Thoracic aorta (tissue), 2 donors: Measurements from ENCODE around the gene POLN. TPM values are rescaled to one million over a fixed set of nuclear protein-coding genes. Genes with fewer than 3 reads are reported as not detected.

Experiments used
- ATAC-seq: fragments of 150-250 bp; one replicate; pipeline ENCODE4 v1.8.0; 2017; ENCODE audit warnings: low read depth; ENCODE audit not compliant: insufficient number of reproducible peaks, low FRiP score
- DNase-seq: peaks from one replicate; pipeline ENCODE4 v3.0.0-alpha.2; 2020; ENCODE audit warnings: low spot score
- H3K27ac ChIP-seq, 2 donors: fragments of 200-600 bp; sonication (generic); 1 replicate in 1 of 2; 2 replicates in 1 of 2; pipeline ENCODE4 v1.5.1; 2016; ENCODE audit warnings: mild to moderate bottlenecking in 2 of 2, moderate library complexity in 2 of 2
- H3K27me3 ChIP-seq: fragments of 200-600 bp; sonication (generic); replicated peaks from 2 replicates; pipeline ENCODE4 v1.6.0; 2016; ENCODE audit warnings: mild to moderate bottlenecking; ENCODE audit not compliant: insufficient read depth
- H3K36me3 ChIP-seq: fragments of 200-600 bp; sonication (generic); one replicate; pipeline ENCODE4 v1.5.1; 2016
- H3K4me1 ChIP-seq, 2 donors: fragments of 200-600 bp; sonication (generic); 1 replicate in 1 of 2; 2 replicates in 1 of 2; pipeline versions ENCODE4 v1.5.1 to v1.6.0; 2016; ENCODE audit warnings: low read depth in 2 of 2, mild to moderate bottlenecking in 1 of 2; ENCODE audit not compliant: control insufficient read depth in 1 of 2
- H3K4me3 ChIP-seq: fragments of 200-600 bp; sonication (generic); 2 replicates; pipeline ENCODE4 v1.5.1; 2016; ENCODE audit warnings: mild to moderate bottlenecking
- H3K9me3 ChIP-seq: fragments of 200-600 bp; sonication (generic); 2 replicates; pipeline ENCODE4 v1.5.1; 2016
- total RNA-seq, 2 donors: library from RNA; depleted of rRNA; stranded (reverse); fragments of >200 nt; gene quantifications; one replicate each; pipeline versions ENCODE4 v1.1.0 to v1.2.3, GENCODE V29; 2016
- TF ChIP-seq, protein P1 (sequence below): fragments of 200-600 bp; sonication (generic); IDR thresholded peaks from one replicate; pipeline ENCODE4 v1.5.1; 2019; ENCODE audit warnings: antibody characterized with exemption

The POLN gene
- total RNA-seq, 2 donors from 2014 or later, result 3.2 to 3.5 TPM

GRCh38 chr4:2083826-2084160 is 158.1 kb downstream of the POLN start:
- ATAC-seq, result no peak
- TF ChIP-seq, protein P1, sequence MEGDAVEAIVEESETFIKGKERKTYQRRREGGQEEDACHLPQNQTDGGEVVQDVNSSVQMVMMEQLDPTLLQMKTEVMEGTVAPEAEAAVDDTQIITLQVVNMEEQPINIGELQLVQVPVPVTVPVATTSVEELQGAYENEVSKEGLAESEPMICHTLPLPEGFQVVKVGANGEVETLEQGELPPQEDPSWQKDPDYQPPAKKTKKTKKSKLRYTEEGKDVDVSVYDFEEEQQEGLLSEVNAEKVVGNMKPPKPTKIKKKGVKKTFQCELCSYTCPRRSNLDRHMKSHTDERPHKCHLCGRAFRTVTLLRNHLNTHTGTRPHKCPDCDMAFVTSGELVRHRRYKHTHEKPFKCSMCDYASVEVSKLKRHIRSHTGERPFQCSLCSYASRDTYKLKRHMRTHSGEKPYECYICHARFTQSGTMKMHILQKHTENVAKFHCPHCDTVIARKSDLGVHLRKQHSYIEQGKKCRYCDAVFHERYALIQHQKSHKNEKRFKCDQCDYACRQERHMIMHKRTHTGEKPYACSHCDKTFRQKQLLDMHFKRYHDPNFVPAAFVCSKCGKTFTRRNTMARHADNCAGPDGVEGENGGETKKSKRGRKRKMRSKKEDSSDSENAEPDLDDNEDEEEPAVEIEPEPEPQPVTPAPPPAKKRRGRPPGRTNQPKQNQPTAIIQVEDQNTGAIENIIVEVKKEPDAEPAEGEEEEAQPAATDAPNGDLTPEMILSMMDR, result no peak
- H3K36me3 ChIP-seq, result no peaks in the 10 kb centered on the region

DNA sequence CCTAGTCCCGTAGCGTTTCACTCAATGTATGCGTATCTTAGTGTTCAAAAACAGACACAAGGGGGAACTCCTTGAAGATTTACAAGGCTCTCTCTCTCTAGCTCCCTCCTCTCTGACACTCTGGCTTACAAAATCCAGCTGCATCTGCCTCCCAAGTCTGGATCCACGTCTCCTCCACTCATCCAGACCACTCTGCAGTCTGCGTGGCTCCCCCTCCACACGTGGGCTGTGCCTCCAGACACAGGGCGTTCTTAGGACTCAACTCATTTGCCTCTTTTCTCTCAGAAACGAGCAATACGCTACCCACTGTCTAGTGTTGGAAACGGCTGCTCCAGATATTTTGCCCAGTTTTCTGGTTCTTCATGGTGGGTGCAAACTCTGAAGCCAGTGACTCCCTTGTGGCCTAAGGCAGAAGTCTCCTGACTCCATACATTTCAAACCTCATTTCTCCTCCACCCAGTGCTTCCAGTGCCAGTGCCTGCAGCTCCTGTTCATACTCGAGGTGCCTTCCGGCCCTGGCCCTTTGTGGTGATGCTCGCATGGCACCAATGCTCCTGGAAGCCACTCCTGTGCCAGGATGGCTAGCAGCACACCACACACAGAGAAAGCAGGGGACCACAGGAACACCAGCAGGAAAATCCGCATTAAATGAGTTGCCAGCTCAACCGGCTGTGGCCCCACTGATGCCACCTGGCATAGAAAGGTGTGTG is 158.7 kb downstream of the POLN start:
- TF ChIP-seq, protein P1, result no peak

More at GRCh38 chr4:2083826-2084160, 158.1 kb downstream of the POLN start:
- DNase-seq, result no peak
- no peaks in the 10 kb centered on the region for H3K27me3 ChIP-seq
- H3K4me3 ChIP-seq, result no peak overlapping the region
- H3K9me3 ChIP-seq, result no peaks in the 10 kb centered on the region
- no peak overlapping the region for H3K27ac ChIP-seq
- H3K4me1 ChIP-seq, result no peaks in the 10 kb centered on the region

DNA sequence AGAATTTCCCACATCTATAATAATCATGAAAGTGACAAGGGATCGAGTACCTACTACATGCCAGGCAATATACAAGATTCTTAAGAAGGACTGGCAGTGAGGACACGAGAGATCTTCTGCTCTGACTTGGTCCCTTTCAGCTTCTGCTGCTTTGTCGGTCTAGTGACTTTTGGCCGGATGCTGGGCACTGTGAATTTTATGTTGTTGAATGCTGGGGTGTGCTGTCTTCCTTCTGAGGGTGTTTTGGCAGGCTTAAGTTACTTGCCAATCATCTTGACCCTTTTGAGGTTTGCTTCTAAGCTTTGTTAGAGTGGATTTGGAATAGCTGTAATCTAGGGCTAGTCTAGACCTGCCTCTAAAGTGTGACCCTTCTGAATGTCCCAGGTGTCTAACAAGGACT is 159.3 kb downstream of the POLN start:
- Histone ChIP-seq H3K4me1 (no peaks in the 10 kb centered on the region), H3K9me3 (no peaks in the 10 kb centered on the region), H3K27me3 (no peaks in the 10 kb centered on the region), H3K27ac (no peak overlapping the region), H3K4me3 (no peak overlapping the region), H3K36me3 (no peaks in the 10 kb centered on the region)
- DNase-seq (no peak), ATAC-seq (no peak)
- TF ChIP-seq, protein P1, result no peak

More for the DNA sequence above, 158.7 kb downstream of the POLN start:
- Histone ChIP-seq H3K27ac (no peak overlapping the region), H3K9me3 (no peaks in the 10 kb centered on the region), H3K4me3 (no peak overlapping the region), H3K27me3 (no peaks in the 10 kb centered on the region), H3K36me3 (no peaks in the 10 kb centered on the region), H3K4me1 (no peaks in the 10 kb centered on the region)
- ATAC-seq, result no peak
- DNase-seq, result no peak

GRCh38 chr4:2082118-2082517 is 159.8 kb downstream of the POLN start:
- ATAC-seq (no peak), DNase-seq (no peak)
- no peaks in the 10 kb centered on the region for H3K36me3 ChIP-seq
- H3K27me3 ChIP-seq, result no peaks in the 10 kb centered on the region
- H3K9me3 ChIP-seq, result no peaks in the 10 kb centered on the region
- H3K4me1 ChIP-seq, result no peaks in the 10 kb centered on the region
- TF ChIP-seq, protein P1, result no peak
- H3K4me3 ChIP-seq, result no peak overlapping the region
- H3K27ac ChIP-seq, result no peak overlapping the region

DNA sequence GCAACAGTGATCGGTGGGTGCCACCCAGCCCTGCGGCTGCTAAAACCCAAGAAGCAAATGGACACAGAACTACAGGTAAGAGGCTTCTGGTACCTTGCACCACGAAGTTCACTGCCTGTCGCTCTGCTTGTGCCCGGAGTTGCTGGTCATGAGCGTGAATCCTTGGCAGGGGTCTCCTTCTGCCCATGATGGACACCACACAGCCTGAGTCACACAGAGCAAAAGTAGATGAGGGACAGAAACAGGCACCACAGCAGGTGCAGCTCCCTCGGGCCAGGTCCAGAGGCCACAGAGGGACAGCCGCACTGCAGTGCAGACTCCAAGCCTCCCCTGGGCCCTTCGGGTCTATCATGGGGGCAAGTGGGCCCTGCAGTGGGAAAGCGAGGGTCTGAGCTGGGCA is 160.4 kb downstream of the POLN start:
- ATAC-seq, result no peak

More for the DNA sequence above, 160.4 kb downstream of the POLN start:
- Histone ChIP-seq H3K9me3 (no peaks in the 10 kb centered on the region), H3K27ac (no peak overlapping the region), H3K4me3 (no peak overlapping the region), H3K4me1 (no peaks in the 10 kb centered on the region), H3K27me3 (no peaks in the 10 kb centered on the region), H3K36me3 (no peaks in the 10 kb centered on the region)
- DNase-seq, result no peak
- TF ChIP-seq, protein P1, result no peak
